Neural cell (in vitro differentiated cells): Measurements from ENCODE around the gene TMCO4. TPM values are rescaled to one million over a fixed set of nuclear protein-coding genes. Genes with fewer than 3 reads are reported as not detected.

Source experiments
- H2AFZ ChIP-seq: fragments of 200-600, 300-800 bp; sonication (generic), shearing (Covaris generic); 2 replicates; pipeline ENCODE4 v1.6.0; 2014; ENCODE audit warnings: low read depth, mild to moderate bottlenecking, antibody characterized with exemption, low read length, moderate library complexity
- H3F3A ChIP-seq: fragments of 200-600 bp; shearing (Covaris generic); 2 replicates; pipeline ENCODE4 v1.6.1; 2016; ENCODE audit warnings: mild to moderate bottlenecking, moderate library complexity, mixed read lengths, antibody characterized with exemption, low read length; ENCODE audit not compliant: insufficient read depth, poor library complexity, severe bottlenecking
- H3K27ac ChIP-seq: fragments of 200-600, 300-800 bp; sonication (generic), shearing (Covaris generic); 2 replicates; pipeline ENCODE4 v1.5.1; 2014; ENCODE audit warnings: mild to moderate bottlenecking, low read length, moderate library complexity
- H3K27me3 ChIP-seq: fragments of 300-800, 200-600 bp; sonication (generic), shearing (Covaris generic); 2 replicates; pipeline ENCODE4 v1.6.0; 2014; ENCODE audit warnings: mild to moderate bottlenecking, low read depth, low read length, moderate library complexity; ENCODE audit not compliant: insufficient read depth
- H3K36me3 ChIP-seq: fragments of 300-800, 200-600 bp; sonication (generic), shearing (Covaris generic); 2 replicates; pipeline ENCODE4 v1.5.1; 2014; ENCODE audit warnings: mild to moderate bottlenecking, antibody characterized with exemption, low read length, moderate library complexity; ENCODE audit not compliant: insufficient read depth
- H3K4me2 ChIP-seq: fragments of 300-800, 200-600 bp; sonication (generic), shearing (Covaris generic); 2 replicates; pipeline ENCODE4 v1.6.0; 2014; ENCODE audit warnings: mild to moderate bottlenecking, low read length
- H3K4me3 ChIP-seq: fragments of 300-800, 200-600 bp; sonication (generic), shearing (Covaris generic); 2 replicates; pipeline ENCODE4 v1.5.1; 2014; ENCODE audit warnings: mild to moderate bottlenecking, low read length, moderate library complexity
- H3K79me2 ChIP-seq: fragments of 200-600 bp; shearing (Covaris generic); replicated peaks from 2 replicates; pipeline ENCODE4 v1.6.0; 2014; ENCODE audit warnings: mild to moderate bottlenecking, low read length, moderate library complexity; ENCODE audit not compliant: insufficient read depth
- H3K9ac ChIP-seq: fragments of 300-800, 200-600 bp; sonication (generic), shearing (Covaris generic); 2 replicates; pipeline ENCODE4 v1.6.1; 2016; ENCODE audit warnings: mild to moderate bottlenecking, low read length, mixed read lengths
- H3K9me2 ChIP-seq: fragments of 200-600 bp; shearing (Covaris generic); 2 replicates; pipeline ENCODE4 v1.6.1; 2016; ENCODE audit warnings: mild to moderate bottlenecking, low read length, mixed read lengths; ENCODE audit not compliant: insufficient read depth
- H3K9me3 ChIP-seq: fragments of 200-600, 300-800 bp; sonication (generic), shearing (Covaris generic); 2 replicates; pipeline ENCODE4 v1.6.1; 2016; ENCODE audit warnings: mild to moderate bottlenecking, mixed run types, low read length, moderate library complexity, mixed read lengths
- H4K20me1 ChIP-seq: fragments of 200-600 bp; shearing (Covaris generic); 2 replicates; pipeline ENCODE4 v1.6.1; 2016; ENCODE audit warnings: mild to moderate bottlenecking, mixed run types; ENCODE audit not compliant: insufficient read depth
- CTCF ChIP-seq: fragments of 450-650 bp; IDR thresholded peaks from 2 replicates; pipeline ENCODE4 v1.5.1; 2014; ENCODE audit warnings: antibody characterized with exemption, mild to moderate bottlenecking, moderate library complexity; ENCODE audit not compliant: poor library complexity, severe bottlenecking
- EP300 ChIP-seq: fragments of 450-650 bp; conservative IDR thresholded peaks from 2 replicates; pipeline ENCODE4 v1.6.1; 2014; ENCODE audit warnings: antibody characterized with exemption, mild to moderate bottlenecking, moderate library complexity; ENCODE audit not compliant: poor library complexity, severe bottlenecking
- EZH2 ChIP-seq: fragments of 200-600, 300-800 bp; shearing (Covaris generic), sonication (generic); IDR thresholded peaks from 2 replicates; pipeline ENCODE4 v1.6.1; 2014; ENCODE audit warnings: antibody characterized with exemption, low read length, borderline replicate concordance, mild to moderate bottlenecking; ENCODE audit not compliant: insufficient read depth, poor library complexity, severe bottlenecking
- MXI1 ChIP-seq: fragments of 450-650 bp; conservative IDR thresholded peaks from 2 replicates; pipeline ENCODE4 v1.6.1; 2014; ENCODE audit warnings: antibody characterized with exemption, mild to moderate bottlenecking; ENCODE audit not compliant: poor library complexity, severe bottlenecking
- POLR2AphosphoS5 ChIP-seq: IDR thresholded peaks from 2 replicates; pipeline ENCODE4 v1.6.1; 2012
- RAD21 ChIP-seq: fragments of 450-650 bp; conservative IDR thresholded peaks from 2 replicates; pipeline ENCODE4 v1.6.1; 2014; ENCODE audit warnings: antibody characterized with exemption, mild to moderate bottlenecking, moderate library complexity
- REST ChIP-seq: IDR thresholded peaks from 2 replicates; pipeline ENCODE4 v1.6.1; 2012; ENCODE audit warnings: borderline replicate concordance
- SMC3 ChIP-seq: fragments of 450-650 bp; conservative IDR thresholded peaks from 2 replicates; pipeline ENCODE4 v1.6.1; 2014; ENCODE audit warnings: antibody characterized with exemption, mild to moderate bottlenecking, moderate library complexity; ENCODE audit not compliant: poor library complexity
- TAF1 ChIP-seq: IDR thresholded peaks from 2 replicates; pipeline ENCODE4 v1.6.1; 2012; ENCODE audit warnings: low read depth
- polyA plus RNA-seq: library from polyadenylated mRNA; depleted of rRNA; stranded (reverse); fragments of >200 nt; gene quantifications from 2 replicates; pipeline ENCODE4 v1.2.3, GENCODE V29; 2014

TMCO4 gene
- polyA plus RNA-seq, 1 donor from 2014 or later = not detected

DNA sequence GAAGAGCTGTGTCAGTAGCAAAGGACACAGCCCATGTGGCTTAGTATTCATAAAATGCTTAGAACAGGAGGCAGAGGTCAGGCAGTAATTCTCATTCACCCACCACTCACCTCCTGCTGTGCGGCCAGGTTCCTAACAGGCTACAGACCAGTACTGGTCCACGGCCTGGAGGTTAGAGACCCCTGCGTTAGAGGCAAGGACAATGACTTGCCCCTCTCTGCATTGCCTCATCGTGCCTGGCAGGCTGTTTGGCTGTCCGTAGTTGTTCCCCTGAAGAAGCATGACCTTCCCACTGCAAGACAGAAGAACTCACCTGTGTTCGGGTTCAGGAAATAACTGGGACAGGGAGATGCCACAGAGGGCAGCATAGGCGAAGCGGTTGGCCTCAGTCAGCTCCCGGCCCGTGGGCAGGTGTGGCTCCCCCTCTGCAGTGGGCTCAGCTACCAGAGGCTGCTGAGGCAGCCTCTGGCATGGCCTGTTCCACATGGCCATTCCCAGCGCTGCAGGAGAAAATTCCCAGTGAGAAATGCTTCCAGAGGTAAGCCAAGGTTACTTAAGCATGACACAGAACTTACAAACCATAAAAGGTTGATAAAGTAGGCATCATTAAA, 19.3 kb downstream of the TMCO4 start:
- no peaks in the 10 kb centered on the region for H3K9me2 ChIP-seq
- H3F3A ChIP-seq = no peaks in the 10 kb centered on the region
- no peaks in the 10 kb centered on the region for H3K36me3 ChIP-seq
- H3K9ac ChIP-seq = no peak overlapping the region
- no peaks in the 10 kb centered on the region for H3K27me3 ChIP-seq
- no peak overlapping the region for H3K4me2 ChIP-seq
- no peaks in the 10 kb centered on the region for H3K9me3 ChIP-seq
- H4K20me1 ChIP-seq = no peaks in the 10 kb centered on the region
- H2AFZ ChIP-seq = no peak overlapping the region
- no peaks in the 10 kb centered on the region for H3K79me2 ChIP-seq
- H3K27ac ChIP-seq = no peak overlapping the region
- no peak overlapping the region for H3K4me3 ChIP-seq
- no peak for TF ChIP-seq REST
- no peak for TF ChIP-seq EZH2
- TF ChIP-seq POLR2AphosphoS5 = no peak
- TF ChIP-seq TAF1 = no peak
- TF ChIP-seq SMC3 = no peak
- no peak for TF ChIP-seq RAD21
- no peak for TF ChIP-seq EP300
- no peak for TF ChIP-seq MXI1
- TF ChIP-seq CTCF = no peak

- no peak overlapping the region for H3K4me3 ChIP-seq
- no peak overlapping the region for H2AFZ ChIP-seq
- no peak overlapping the region for H3K9ac ChIP-seq
- H3K9me2 ChIP-seq = no peaks in the 10 kb centered on the region
- no peaks in the 10 kb centered on the region for H3K9me3 ChIP-seq
- H3F3A ChIP-seq = no peaks in the 10 kb centered on the region
- H3K27me3 ChIP-seq = no peaks in the 10 kb centered on the region
- H3K27ac ChIP-seq = no peak overlapping the region
- no peak overlapping the region for H3K4me2 ChIP-seq
- H4K20me1 ChIP-seq = no peaks in the 10 kb centered on the region
- H3K79me2 ChIP-seq = no peaks in the 10 kb centered on the region
- TF ChIP-seq POLR2AphosphoS5 = no peak
- no peak for TF ChIP-seq EZH2
- TF ChIP-seq CTCF = no peak
- no peak for TF ChIP-seq EP300
- no peak for TF ChIP-seq RAD21
- no peak for TF ChIP-seq REST
- no peak for TF ChIP-seq MXI1
- no peak for TF ChIP-seq SMC3
- TF ChIP-seq TAF1 = no peak
- H3K36me3 ChIP-seq = no peaks in the 10 kb centered on the region
These were observed 22.8 kb downstream of the TMCO4 start for GRCh38 chr1:19776933-19777332.
